Measurements from ENCODE around the gene TMCO6. TPM values are rescaled to one million over a fixed set of nuclear protein-coding genes. Genes with fewer than 3 reads are reported as not detected.
"Not testable (repeated sequence)": the region's sequence is repeated elsewhere in the genome, so short reads cannot be mapped to it uniquely, and the experiment has no call there.

TMCO6 gene
- total RNA-seq (5.6 TPM), polyA plus RNA-seq (ENCODE audit: insufficient read depth in 1 of 8, insufficient read length in 8 of 8, low replicate concordance in 1 of 8) (10 to 100 TPM in 2 of 8 donors, 1 to 10 TPM in 6; 7.0 to 11.8 (median 8.7) TPM)
- long read RNA-seq, donor 1, result 0 reads
- long read RNA-seq, donor 2, result 0 reads
- long read RNA-seq, donor 3, partial matches to known transcripts, result 0 of 1 reads
- long read RNA-seq, donor 3, other reads (novel, unspliced or antisense), result 0 of 1 reads
- long read RNA-seq, donor 4, partial matches to known transcripts, result 165 of 170 reads
- long read RNA-seq, donor 4, other reads (novel, unspliced or antisense), result 5 of 170 reads
- long read RNA-seq, donor 5, partial matches to known transcripts, result 26 of 429 reads
- long read RNA-seq, donor 5, other reads (novel, unspliced or antisense), result 401 of 429 reads
- long read RNA-seq, donor 6, partial matches to known transcripts, result 29 of 487 reads
- long read RNA-seq, donor 6, other reads (novel, unspliced or antisense), result 457 of 487 reads
- long read RNA-seq, donor 7, partial matches to known transcripts, result 275 of 287 reads
- long read RNA-seq, donor 7, other reads (novel, unspliced or antisense), result 11 of 287 reads
- long read RNA-seq, donor 8, partial matches to known transcripts, result 0 of 1 reads
- long read RNA-seq, donor 8, other reads (novel, unspliced or antisense), result 0 of 1 reads
- long read RNA-seq, donor 9, result 0 reads
- long read RNA-seq, donor 10, partial matches to known transcripts, result 14 of 14 reads
- long read RNA-seq, donor 10, other reads (novel, unspliced or antisense), result 0 of 14 reads
- long read RNA-seq, donor 11, partial matches to known transcripts, result 5 of 7 reads
- long read RNA-seq, donor 11, other reads (novel, unspliced or antisense), result 0 of 7 reads

- Histone ChIP-seq H3K36me3 (ENCODE audit: control insufficient read depth, insufficient read depth, low read length) (peaks cover 24% of the 10 kb centered on the region), H3K27ac (ENCODE audit: low read length) (peak within 1 kb of the TSS; percentile 82), H3K4me1 (ENCODE audit: control insufficient read depth, insufficient read depth, low read length) (peaks cover 11% of the 10 kb centered on the region), H3K4me3 (ENCODE audit: low read length) (peak within 1 kb of the TSS; percentile 67), H3K9me3 (replicated peaks; ENCODE audit: control insufficient read depth, low read depth, low read length) (no peaks in the 10 kb centered on the region), H3K27me3 (ENCODE audit: control insufficient read depth, insufficient read depth, low read length) (no peaks in the 10 kb centered on the region)
- WGBS (ENCODE audit: insufficient coverage), result under 1% methylated on average over 48 of the region's 63 CpGs
- DNase-seq, result peak; percentile 97
These were observed at the start of gene TMCO6 for GRCh38 chr5:140639148-140639981. TMCO6 (plus strand) TSS chr5:140639451; CDS start chr5:140639528, 77 bp downstream.

DNA sequence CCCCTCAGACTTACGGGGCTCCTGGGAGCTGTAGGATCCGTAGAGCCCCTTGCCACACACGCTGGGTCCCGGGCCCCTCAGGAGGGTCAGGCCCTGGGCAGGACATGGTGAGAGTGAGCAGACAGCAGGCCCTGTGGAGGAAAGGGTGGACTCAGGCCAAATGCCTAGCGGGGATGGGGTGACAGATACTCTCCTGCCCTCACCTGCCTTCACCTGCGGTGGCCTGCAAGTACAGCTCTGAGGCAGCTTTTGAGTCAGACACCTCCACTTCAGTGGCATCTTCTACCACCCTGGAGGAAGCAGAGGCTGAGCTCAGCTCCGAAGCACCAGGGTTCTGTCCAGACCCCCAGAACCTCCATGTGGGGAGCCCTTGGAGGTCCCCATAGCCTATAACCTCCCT is 48.4 kb upstream of the TMCO6 start:
- no peaks in the 10 kb centered on the region for H3K4me1 ChIP-seq (ENCODE audit: control insufficient read depth, insufficient read depth, low read length)
- H3K9me3 ChIP-seq (replicated peaks; ENCODE audit: control insufficient read depth, low read depth, low read length), result no peaks in the 10 kb centered on the region
- no peak overlapping the region for H3K27ac ChIP-seq (ENCODE audit: low read length)
- no peak overlapping the region for H3K4me3 ChIP-seq (ENCODE audit: low read length)
- DNase-seq, result no peak
- WGBS (ENCODE audit: insufficient coverage), result 74% methylated on average over 6 of the region's 7 CpGs
- no peaks in the 10 kb centered on the region for H3K36me3 ChIP-seq (ENCODE audit: control insufficient read depth, insufficient read depth, low read length)
- H3K27me3 ChIP-seq (ENCODE audit: control insufficient read depth, insufficient read depth, low read length), result no peaks in the 10 kb centered on the region

- H3K27me3 ChIP-seq (ENCODE audit: control insufficient read depth, insufficient read depth, low read length), result no peaks in the 10 kb centered on the region
- no peak overlapping the region for H3K4me3 ChIP-seq (ENCODE audit: low read length)
- H3K36me3 ChIP-seq (ENCODE audit: control insufficient read depth, insufficient read depth, low read length), result no peaks in the 10 kb centered on the region
- no peaks in the 10 kb centered on the region for H3K4me1 ChIP-seq (ENCODE audit: control insufficient read depth, insufficient read depth, low read length)
- no peak overlapping the region for H3K27ac ChIP-seq (ENCODE audit: low read length)
- 70% methylated on average over 3 of the region's 5 CpGs for WGBS (ENCODE audit: insufficient coverage)
- no peaks in the 10 kb centered on the region for H3K9me3 ChIP-seq (replicated peaks; ENCODE audit: control insufficient read depth, low read depth, low read length)
- no peak for DNase-seq
These were observed 47.4 kb upstream of the TMCO6 start for GRCh38 chr5:140591747-140592372.

DNA sequence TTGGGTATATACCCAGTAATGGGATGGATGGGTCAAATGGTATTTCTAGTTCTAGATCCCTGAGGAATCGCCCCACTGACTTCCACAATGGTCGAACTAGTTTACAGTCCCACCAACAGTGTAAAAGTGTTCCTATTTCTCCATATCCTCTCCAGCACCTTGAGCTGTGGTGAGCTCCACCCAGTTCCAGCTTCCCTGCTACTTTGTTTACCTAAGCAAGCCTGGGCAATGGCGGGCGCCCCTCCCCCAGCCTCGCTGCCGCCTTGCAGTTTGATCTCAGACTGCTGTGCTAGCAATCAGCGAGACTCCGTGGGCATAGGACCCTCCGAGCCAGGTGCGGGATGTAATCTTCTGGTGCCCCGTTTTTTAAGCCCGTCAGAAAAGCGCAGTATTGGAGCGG is 46.2 kb upstream of the TMCO6 start:
- DNase-seq; H3K4me3 ChIP-seq (ENCODE audit: low read length); H3K27ac ChIP-seq (ENCODE audit: low read length); H3K27me3 ChIP-seq (ENCODE audit: control insufficient read depth, insufficient read depth, low read length); H3K4me1 ChIP-seq (ENCODE audit: control insufficient read depth, insufficient read depth, low read length); H3K36me3 ChIP-seq (ENCODE audit: control insufficient read depth, insufficient read depth, low read length); H3K9me3 ChIP-seq (replicated peaks; ENCODE audit: control insufficient read depth, low read depth, low read length): not testable (repeated sequence)
- WGBS (ENCODE audit: insufficient coverage), result 73% methylated on average over 7 of the region's 14 CpGs

DNA sequence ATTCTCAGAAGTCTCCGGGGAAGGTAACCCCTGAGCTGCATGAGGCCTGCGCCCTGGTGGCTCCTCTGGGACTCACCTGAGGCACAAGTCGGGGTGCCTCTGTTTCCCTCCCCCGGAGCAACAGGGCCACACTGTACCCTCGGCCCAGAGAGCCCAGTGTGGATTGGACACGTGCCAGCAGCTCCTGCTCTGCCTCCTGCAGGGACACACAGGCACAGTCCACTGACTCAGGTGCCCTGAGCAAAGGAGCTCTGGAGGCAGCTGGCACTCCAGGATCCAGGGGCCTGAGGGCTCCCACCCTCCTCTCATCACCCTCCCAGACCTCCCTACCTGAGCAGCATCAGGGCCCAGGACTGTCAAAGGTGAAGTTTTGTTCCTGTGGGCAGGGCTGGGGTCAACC is 45.1 kb upstream of the TMCO6 start:
- DNase-seq, result no peak
- H3K4me3 ChIP-seq (ENCODE audit: low read length), result no peak overlapping the region
- H3K27ac ChIP-seq (ENCODE audit: low read length), result no peak overlapping the region
- H3K9me3 ChIP-seq (replicated peaks; ENCODE audit: control insufficient read depth, low read depth, low read length), result no peaks in the 10 kb centered on the region
- no peaks in the 10 kb centered on the region for H3K36me3 ChIP-seq (ENCODE audit: control insufficient read depth, insufficient read depth, low read length)
- H3K4me1 ChIP-seq (ENCODE audit: control insufficient read depth, insufficient read depth, low read length), result no peaks in the 10 kb centered on the region
- WGBS (ENCODE audit: insufficient coverage), result 83% methylated on average over 6 of the region's 6 CpGs
- no peaks in the 10 kb centered on the region for H3K27me3 ChIP-seq (ENCODE audit: control insufficient read depth, insufficient read depth, low read length)

GRCh38 chr5:140595538-140596300 is 43.5 kb upstream of the TMCO6 start:
- H3K27ac ChIP-seq (ENCODE audit: low read length), result no peak overlapping the region
- WGBS (ENCODE audit: insufficient coverage), result 44% methylated on average over 2 of the region's 5 CpGs
- no peak overlapping the region for H3K4me3 ChIP-seq (ENCODE audit: low read length)
- H3K36me3 ChIP-seq (ENCODE audit: control insufficient read depth, insufficient read depth, low read length), result no peaks in the 10 kb centered on the region
- no peaks in the 10 kb centered on the region for H3K9me3 ChIP-seq (replicated peaks; ENCODE audit: control insufficient read depth, low read depth, low read length)
- peak; percentile 73 for DNase-seq
- no peaks in the 10 kb centered on the region for H3K27me3 ChIP-seq (ENCODE audit: control insufficient read depth, insufficient read depth, low read length)
- H3K4me1 ChIP-seq (ENCODE audit: control insufficient read depth, insufficient read depth, low read length), result no peaks in the 10 kb centered on the region

DNA sequence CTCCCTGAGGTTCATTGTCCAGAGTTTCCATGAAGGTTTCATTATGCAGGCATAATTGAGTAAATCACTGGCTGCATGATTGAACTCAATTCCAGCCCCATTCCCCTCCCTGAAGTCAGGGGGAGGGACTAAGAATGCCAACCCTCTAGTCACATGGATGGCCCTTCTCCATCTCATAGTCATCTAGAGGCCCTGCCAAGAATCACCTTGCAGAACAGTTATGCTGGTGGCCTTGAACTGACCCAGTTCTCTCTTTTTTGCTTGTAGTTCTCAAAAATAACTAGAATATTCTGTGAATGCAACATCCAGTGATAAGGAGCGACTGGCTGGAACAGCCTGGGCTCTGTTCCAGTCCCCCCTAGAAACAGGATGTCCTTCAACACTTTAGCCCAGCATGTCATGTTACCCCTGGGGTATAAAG is 42.9 kb upstream of the TMCO6 start:
- WGBS (ENCODE audit: insufficient coverage), result 82% methylated on average over 1 of the region's 1 CpG
- Histone ChIP-seq H3K27me3 (ENCODE audit: control insufficient read depth, insufficient read depth, low read length) (no peaks in the 10 kb centered on the region), H3K27ac (ENCODE audit: low read length) (no peak overlapping the region), H3K9me3 (replicated peaks; ENCODE audit: control insufficient read depth, low read depth, low read length) (no peaks in the 10 kb centered on the region), H3K4me3 (ENCODE audit: low read length) (no peak overlapping the region), H3K4me1 (ENCODE audit: control insufficient read depth, insufficient read depth, low read length) (no peaks in the 10 kb centered on the region), H3K36me3 (ENCODE audit: control insufficient read depth, insufficient read depth, low read length) (no peaks in the 10 kb centered on the region)
- DNase-seq, result no peak

DNA sequence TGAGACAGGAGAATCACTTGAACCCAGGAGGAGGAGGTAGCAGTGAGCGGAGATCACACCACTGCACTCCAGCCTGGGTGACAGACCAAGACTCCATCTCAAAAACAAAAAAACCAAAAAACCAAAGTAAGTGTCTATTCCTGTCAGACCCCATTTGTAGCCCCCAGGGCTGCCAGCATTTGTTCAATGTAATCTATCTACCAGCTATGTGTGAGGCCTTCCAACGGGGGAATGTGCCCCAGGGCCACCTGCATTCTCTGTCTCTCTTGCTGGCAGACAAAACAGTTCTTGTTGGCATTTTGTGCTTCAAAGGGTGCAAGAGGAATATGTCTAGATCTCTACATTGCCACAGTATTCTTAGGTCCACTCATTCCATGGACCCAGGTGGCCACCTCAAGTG is 40.4 kb upstream of the TMCO6 start:
- Histone ChIP-seq H3K36me3 (ENCODE audit: control insufficient read depth, insufficient read depth, low read length) (no peaks in the 10 kb centered on the region), H3K4me3 (ENCODE audit: low read length) (no peak overlapping the region), H3K4me1 (ENCODE audit: control insufficient read depth, insufficient read depth, low read length) (no peaks in the 10 kb centered on the region), H3K27me3 (ENCODE audit: control insufficient read depth, insufficient read depth, low read length) (no peaks in the 10 kb centered on the region), H3K9me3 (replicated peaks; ENCODE audit: control insufficient read depth, low read depth, low read length) (no peaks in the 10 kb centered on the region), H3K27ac (ENCODE audit: low read length) (no peak overlapping the region)
- no peak for DNase-seq
- WGBS (ENCODE audit: insufficient coverage), result no CpG with 5 or more reads among the region's 2 CpGs

DNA sequence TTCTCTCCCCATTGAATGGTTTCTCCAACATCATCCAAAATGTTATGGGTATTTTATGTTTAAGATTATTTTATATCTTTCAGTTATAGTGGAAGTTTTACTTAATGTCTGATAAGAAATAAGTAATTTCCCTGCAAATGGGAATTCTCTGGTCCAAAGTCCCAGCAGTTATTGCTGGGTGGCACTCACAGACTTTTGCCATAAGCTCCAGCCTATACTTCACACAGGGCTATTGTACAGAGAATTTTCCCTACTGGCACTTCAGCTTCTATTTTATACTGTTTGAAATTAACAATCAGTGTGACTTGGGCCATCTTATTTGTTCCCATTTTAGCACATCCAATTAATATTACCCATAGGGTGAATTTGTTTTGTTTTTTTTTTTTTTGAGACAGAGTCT is 39.2 kb upstream of the TMCO6 start:
- no peaks in the 10 kb centered on the region for H3K4me1 ChIP-seq (ENCODE audit: control insufficient read depth, insufficient read depth, low read length)
- DNase-seq, result no peak
- no peaks in the 10 kb centered on the region for H3K36me3 ChIP-seq (ENCODE audit: control insufficient read depth, insufficient read depth, low read length)
- H3K9me3 ChIP-seq (replicated peaks; ENCODE audit: control insufficient read depth, low read depth, low read length), result no peaks in the 10 kb centered on the region
- H3K4me3 ChIP-seq (ENCODE audit: low read length), result no peak overlapping the region
- H3K27me3 ChIP-seq (ENCODE audit: control insufficient read depth, insufficient read depth, low read length), result no peaks in the 10 kb centered on the region
- H3K27ac ChIP-seq (ENCODE audit: low read length), result no peak overlapping the region

Measured in muscle of leg (tissue), 16 donors.